Islet precursor cell (in vitro differentiated cells): ENCODE data around the gene FAHD1.
"Not testable (repeated sequence)": the region's sequence is repeated elsewhere in the genome, so short reads cannot be mapped to it uniquely, and the experiment has no call there.

Experiments
- DNase-seq: peaks from one replicate; pipeline ENCODE4 v3.0.0-alpha.2; 2018

Gene FAHD1

DNA sequence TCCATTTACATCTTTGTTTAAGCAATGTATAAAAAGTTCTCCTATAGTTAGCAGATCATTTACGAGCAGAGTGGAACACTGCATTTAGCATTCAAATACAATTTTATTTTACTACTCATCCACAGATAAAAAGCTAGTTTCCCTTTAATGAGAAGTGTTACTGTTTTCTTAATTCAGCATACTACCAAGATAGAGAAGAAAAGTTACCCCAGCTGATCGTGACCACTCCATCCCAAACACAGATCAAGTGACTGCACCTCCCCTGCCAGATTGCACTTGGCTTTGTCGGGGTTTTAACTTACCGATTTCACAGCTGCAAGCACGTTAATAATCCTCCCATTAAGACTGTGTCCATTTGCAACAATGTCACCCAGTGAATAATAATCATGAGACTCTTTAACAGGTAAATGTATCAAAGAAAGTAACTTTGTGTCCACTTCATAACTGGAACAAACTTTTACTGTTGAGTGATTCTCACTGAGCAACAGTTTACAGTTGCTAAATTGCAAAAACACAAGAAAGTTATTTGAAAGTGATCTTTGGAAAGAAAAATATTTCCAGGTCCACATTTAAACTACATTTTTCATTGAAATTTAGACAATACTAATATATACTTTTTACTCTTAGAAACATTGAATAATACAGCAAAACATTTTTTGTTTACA is 30.6 kb downstream of the FAHD1 start:
- DNase-seq = no peak

DNA sequence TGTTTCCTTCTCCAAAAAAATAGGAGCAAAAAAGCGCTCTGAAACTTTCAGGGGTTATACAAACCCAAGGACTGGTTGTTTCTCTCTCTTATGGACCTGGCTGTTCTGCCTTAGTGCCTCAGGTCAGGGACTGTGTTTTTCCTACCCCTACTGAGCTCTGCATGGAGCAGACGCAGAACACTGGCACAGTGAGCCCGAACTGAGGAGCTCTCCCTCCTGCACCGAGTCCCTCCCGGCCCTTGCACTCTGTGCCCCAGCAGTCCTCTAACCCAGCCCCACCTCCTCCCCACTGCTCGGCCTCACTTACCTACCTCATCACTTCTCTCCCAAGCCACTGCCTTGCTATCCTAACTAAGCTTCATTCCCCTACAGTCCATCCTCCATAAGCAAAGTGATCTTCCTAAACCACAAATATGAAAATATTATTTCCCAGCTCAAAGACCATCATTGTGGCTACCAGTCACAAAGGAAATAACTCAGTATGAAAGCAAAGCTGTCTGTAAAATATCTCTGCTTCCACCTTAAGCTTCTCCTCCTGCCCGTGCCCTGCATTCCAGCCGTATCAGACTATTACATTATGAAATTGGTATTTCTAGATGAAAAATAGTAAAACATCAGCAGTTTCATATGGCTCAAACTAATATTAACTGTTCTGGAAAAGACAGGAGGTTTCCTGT is 31.3 kb downstream of the FAHD1 start:
- no peak for DNase-seq

DNA sequence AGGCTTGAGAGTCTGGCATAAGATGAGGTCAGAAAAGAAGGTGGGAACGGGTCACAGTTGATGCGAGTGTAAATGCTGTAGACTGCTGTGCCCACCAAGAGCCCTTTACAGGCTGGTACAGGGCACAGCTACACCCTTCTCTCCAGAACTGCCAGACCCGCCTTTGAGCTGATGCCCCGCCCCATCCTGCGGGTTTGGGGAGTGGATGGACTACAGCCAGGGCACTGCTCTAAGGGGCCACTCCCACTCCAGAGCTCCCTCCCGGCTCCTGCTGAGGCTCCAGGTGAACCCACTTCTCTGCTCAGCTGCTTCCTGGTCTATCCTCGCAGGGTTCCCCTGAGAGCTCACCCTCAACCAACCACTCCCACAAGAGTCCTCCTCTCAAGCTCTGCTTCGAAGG is 32.6 kb downstream of the FAHD1 start:
- DNase-seq = no peak

DNA sequence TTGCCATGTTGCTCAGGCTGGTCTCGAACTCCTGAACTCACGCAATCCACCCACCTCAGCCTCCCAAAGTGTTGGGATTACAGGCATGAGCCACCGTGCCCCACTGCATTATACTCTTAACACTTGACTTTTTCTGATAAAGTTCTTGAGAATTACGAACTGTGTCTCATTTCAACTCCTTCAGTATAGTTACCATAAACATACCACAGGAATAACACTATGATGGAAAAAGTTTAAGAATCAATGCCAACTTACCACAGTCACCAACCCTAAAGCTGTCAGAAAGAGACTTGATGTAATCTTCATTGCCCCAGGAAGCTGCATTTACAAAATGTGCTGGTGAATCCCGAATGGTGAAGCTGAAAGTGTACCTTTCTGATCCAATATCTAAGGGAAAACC is 34.7 kb downstream of the FAHD1 start:
- DNase-seq = no peak

DNA sequence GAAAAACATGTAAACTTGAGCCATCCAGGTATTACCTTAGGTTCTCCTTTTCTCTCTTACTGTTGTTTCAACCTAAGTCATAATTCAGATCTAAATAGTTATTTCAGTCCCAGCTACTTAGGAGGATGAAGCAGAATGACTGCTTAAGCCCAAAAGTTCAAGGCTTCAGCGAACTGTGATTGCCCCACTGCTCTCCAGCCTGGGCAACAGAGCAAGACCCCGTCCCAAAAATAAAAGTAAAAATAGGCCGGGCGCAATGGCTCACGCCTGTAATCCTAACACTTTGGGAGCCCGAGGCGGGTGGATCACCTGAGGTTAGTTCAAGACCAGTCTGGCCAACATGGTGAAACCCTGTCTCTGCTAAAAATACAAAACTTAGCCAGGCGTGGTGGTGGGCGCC is 35.4 kb downstream of the FAHD1 start:
- DNase-seq = no peak

DNA sequence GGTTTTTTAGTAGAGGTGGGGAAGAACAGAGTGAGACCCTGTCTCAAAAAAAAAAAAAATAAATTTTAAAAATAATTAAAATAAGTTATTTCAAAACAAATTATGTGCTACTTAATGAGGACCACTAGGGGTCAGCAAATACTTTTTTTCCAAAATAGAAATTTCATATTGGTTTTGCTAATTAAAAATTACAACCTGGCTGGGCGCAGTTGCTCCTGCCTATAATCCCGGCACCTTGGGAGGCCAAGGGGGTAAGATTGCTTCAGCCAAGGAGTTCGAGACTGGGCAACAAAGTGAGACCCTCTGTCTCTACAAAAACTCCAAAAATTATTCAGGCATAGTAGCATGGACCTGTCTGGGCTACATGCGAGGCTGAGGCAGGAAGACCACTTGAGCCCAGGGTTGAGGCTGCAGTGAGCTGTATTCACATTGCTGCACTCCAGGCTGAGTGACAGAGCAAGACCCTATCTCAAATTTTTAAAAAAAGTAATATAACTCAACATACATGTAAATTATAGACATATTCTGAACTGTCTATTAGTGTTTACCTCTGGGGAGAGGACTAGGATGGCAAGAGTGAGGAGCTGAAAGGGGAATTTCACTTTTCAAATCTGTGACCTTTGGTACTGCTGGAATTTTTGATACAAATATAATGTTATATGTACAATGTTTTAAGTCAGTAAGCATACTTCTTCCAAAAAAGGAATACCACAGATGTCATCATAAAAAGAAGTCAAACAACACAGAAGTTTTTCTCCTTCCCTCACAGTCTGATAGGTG is 36.9 kb downstream of the FAHD1 start:
- DNase-seq = no peak

DNA sequence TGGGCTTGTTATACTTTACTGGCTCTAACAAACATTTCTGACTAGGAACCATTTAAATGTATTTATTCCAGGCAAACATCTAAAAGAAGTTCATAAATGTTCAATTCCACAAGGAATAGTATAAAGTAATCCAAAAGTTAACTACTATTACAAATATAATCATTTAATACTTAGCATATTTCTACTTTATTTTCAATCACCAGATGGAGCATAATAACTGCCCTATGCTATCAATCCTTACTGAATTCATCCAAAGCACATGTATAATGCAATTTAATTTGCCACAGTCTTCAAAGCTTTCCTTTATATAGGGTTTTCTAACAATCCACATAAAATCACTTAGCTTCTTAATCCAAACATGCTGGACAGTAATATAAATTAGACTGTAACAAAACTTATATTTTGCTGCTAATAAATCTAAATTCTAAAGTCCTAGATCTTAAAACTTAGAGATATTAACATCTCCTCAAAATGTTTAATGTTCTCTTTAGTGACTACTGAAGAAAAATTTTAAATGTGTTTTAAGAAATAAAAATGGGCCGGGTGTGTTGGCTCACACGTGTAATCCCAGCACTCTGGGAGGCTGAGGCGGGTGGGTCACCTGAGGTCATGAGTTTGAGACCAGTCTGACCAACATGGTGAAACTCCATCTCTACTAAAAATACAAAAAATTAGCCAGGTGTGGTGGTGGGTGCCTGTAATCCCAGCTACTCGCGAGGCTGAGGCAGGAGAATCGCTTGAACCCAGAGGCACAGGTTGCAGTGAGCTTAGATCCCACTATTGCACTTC is 39.1 kb downstream of the FAHD1 start:
- no peak for DNase-seq

DNA sequence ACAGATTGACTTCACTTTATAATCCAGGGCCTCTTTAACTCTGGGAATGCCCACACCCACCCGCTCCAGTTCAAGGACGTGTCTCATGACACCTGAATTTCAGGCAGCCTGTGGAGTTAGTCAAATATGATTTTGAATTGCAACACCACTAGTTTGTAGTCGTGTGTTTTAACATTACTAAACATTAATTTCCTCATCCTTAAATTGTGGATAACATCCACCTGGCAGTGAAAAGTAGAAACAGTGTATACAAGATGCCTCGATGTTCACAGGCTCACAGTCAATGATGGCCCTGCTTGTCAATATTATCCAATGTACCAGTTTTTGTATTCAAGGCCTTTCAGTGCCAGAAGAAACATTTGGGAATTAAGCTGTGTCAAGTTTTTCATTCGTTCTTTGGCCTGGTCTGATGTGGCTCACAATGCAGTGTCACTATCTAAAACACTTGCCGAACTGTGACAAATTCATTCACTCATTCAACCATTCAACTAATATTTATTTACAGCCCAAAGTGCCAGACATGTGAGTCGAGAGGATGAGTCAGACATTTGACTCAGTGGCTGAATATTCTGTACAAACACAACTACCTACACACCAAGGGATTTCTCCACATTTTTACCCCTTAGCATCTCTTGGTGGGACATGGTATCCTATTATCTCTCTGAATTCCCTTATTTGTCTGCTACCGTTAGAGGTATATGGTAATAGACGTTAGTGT is 43.5 kb downstream of the FAHD1 start:
- DNase-seq = no peak

DNA sequence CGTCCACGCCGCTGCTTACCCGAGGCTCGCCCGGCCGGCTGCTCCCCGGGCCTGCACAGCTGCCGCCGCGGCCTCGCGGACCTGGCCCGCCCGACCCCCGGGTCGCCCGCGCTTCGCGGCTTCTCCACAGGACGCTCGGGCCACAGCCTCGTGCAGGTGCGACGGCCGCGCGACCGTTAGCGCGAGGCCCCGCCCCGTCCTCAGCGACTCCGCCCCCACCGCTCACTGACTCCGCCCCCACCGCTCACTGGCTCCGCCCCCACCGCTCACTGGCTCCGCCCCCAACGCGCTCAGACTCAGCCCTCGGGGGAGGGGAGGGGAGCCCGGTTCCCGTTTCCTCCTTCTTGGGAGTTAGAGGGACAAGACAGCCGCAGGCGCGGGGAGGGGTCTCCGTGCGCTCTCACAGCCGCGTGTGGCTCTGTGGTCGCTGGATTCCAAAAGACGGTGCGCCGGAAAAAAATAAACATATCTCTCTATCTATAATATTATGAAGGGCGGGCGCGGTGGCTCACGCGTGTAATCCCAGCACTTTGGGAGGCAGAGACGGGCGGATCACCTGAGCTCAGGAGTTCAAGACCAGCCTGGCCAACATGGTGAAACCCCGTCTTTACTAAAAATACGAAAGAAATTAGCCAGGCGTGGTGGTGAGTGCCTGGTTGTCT is 45.1 kb downstream of the FAHD1 start, which contains the start of gene MEIOB:
TSS of gene MEIOB (minus strand) at position 191 of the 662 bp plus-strand sequence. CDS start 3,989 bp downstream, outside the sequence.
- peak; percentile 73 for DNase-seq

DNA sequence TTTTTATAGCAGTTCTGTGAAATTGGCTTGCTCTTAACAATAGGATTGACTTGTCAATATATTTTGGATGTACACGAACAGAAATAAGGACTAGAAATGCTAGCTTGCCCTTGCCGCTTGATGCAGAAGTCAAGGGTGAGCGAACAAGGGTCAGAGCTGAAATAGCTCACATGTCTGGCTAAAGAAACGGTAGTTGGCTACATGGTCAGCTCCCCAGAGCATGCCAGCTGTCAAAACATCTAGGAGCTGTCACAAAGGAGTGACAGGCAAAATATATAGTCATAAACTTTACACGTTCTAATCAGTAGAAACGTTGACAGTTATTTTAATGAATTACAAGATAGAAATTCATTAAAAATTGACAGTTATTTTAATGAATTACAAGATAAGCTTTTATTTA is 47.8 kb downstream of the FAHD1 start:
- DNase-seq = no peak

DNA sequence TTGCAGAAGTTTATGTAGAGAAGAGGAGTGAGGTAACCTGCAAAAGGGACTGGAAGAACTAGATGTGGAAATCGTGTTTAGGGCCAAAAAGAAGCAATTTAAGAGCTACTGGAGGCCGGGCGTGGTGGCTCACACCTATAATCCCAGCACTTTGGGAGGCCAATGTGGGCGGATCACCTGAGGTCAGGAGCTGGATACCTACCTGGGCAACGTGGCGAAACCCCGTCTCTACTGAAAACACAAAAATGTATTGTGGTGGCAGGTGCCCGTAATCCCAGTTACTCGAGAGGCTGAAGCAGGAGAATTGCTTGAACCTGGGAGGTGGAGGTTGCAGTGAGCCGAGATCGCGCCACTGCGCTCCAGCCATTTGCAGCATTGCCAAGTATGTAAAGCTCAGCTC is 49.1 kb downstream of the FAHD1 start:
- DNase-seq = not testable (repeated sequence)

DNA sequence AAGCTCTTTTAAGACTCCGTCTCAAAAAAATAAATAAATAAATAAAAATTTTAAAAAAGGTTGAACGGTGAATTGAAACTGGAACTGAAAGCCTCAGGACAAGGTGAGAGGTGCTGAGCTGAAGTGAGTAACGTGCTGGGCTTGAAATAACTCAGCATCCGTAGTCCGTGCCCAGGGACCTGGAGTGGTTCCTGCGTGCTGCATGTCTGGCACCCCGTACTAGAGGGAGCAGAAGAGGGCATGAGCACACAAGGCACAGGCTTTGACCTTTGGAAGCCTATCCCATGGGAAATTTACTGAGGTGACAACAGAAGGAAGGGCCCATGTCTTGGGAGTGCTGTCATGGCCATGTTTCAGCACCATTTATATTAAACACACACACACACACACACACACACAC is 49.5 kb downstream of the FAHD1 start:
- DNase-seq = no peak

DNA sequence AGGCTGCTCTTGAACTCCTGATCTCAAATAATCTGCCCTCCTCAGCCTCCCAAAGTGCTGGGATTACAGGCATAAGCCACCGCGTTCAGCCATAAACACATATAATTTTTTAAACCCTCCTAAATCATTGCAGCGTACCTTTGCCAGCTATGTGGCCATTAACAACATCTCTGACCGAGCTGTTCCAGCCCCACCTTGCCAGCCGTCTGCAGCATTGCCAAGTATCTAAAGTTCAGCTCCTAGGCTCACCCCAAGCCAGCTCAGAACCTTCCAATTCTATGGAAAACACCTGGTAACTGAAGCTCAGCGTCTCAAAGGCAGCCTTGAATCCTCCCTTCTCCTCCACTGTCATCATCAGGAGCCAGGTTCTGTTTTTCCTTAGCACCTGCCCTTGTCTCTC is 50.1 kb downstream of the FAHD1 start:
- no peak for DNase-seq

DNA sequence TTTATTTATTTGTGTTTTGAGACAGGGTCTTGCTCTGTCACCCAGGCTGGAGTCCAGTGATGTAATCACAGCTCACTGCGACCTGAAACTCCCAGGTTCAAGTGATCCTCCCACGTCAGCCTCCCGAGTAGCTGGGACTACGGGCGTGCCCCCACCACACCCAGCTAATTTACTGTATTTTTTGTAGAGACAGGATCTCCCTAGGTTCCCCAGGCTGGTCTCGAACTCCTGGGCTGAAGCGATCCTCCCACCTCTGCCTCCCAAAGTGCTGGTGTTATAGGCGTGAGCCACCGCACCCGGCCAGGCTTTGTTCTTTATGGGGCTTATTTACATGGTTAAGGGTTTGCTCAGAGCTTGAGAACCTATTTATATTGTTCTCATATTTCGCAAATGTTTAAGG is 50.8 kb downstream of the FAHD1 start:
- no peak for DNase-seq

DNA sequence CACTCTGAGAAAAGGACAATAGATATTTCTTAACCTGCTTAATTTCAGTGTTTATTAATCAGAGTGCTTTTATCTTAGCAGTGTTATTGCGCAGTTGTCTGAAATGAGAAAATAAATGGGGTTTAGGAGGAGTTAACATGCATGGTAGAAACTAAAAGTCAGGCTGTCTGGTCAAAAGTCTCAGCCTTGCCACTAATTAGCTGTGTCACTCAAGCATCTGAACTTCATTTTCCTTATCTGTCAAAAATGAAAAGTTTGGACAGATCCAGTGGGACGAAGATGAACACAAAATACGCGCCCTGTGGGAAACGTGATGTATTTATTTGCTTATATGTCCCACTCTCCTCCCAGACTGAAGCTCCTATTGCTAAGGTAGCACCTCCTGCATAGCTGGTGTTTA is 51.2 kb downstream of the FAHD1 start:
- DNase-seq = no peak
